Activated naive CD4-positive, alpha-beta T cell treated with anti-CD3 and anti-CD28 coated beads, Interleukin-2, amount 50 U/mL, for 72 hours (primary cell): ENCODE results near the gene IL11RA. TPM values are rescaled to one million over a fixed set of nuclear protein-coding genes. Genes with fewer than 3 reads are reported as not detected.

Source experiments
- total RNA-seq, 2 donors: library from RNA; stranded (reverse); gene quantifications; one replicate each; pipeline ENCODE4 v1.2.3, GENCODE V29; 2022

IL11RA gene
- total RNA-seq, 2 donors from 2014 or later: 41.8 to 44.2 TPM

Other genes with a start within 250 kb of the IL11RA start
- gene FAM219A, start 193.6 kb upstream of the IL11RA start, total RNA-seq: 10 to 100 TPM in 1 of 2 donors, 1 to 10 TPM in 1; 9.8 to 15.0 TPM
- gene DNAI1, start 193.4 kb upstream of the IL11RA start, total RNA-seq: under 1 TPM in 1 of 2 donors, not detected in 1; 0.61 TPM
- gene ENHO, start 129.2 kb upstream of the IL11RA start, total RNA-seq: under 1 TPM in 1 of 2 donors, not detected in 1; 0.31 TPM
- gene CNTFR, start 62.5 kb upstream of the IL11RA start, total RNA-seq: under 1 TPM in 1 of 2 donors, not detected in 1; 0.34 TPM
- gene RPP25L, start 40.1 kb upstream of the IL11RA start, total RNA-seq: 10 to 100 TPM; 19.1 to 36.2 TPM
- gene DCTN3, start 31.7 kb upstream of the IL11RA start, total RNA-seq: 100 to 1,000 TPM in 1 of 2 donors, 10 to 100 TPM in 1; 81.0 to 123 TPM
- gene ARID3C, start 23.1 kb upstream of the IL11RA start, total RNA-seq: 1 to 10 TPM in 1 of 2 donors, not detected in 1; 1.6 TPM
- 10 to 100 TPM; 41.9 to 63.6 TPM for gene SIGMAR1, start 14.4 kb upstream of the IL11RA start, total RNA-seq
- gene GALT, start 5.5 kb upstream of the IL11RA start, total RNA-seq: 100 to 1,000 TPM in 1 of 2 donors, 10 to 100 TPM in 1; 63.5 to 104 TPM
- under 1 TPM in 1 of 2 donors, not detected in 1; 0.64 TPM for gene CCL27, start 10.5 kb downstream of the IL11RA start, total RNA-seq
- not detected for gene CCL19, start 39.1 kb downstream of the IL11RA start, total RNA-seq
- not detected for gene CCL21, start 58.0 kb downstream of the IL11RA start, total RNA-seq